Lower leg skin (tissue), 3 donors: ENCODE results near the gene HPS4.

Experiments
- CTCF ChIP-seq, 3 donors: fragments of 450-650 bp; IDR thresholded peaks; one replicate each; pipeline ENCODE4 v1.5.1; 2016; ENCODE audit warnings: antibody characterized with exemption in 3 of 3, mild to moderate bottlenecking in 3 of 3, moderate library complexity in 2 of 3
- POLR2A ChIP-seq, 2 donors: fragments of 450-650 bp; IDR thresholded peaks; one replicate each; pipeline ENCODE4 v1.6.1; 2016 to 2017; ENCODE audit warnings: antibody characterized with exemption in 2 of 2, mild to moderate bottlenecking in 1 of 2, moderate library complexity in 1 of 2

- TF ChIP-seq CTCF (IDR thresholded peaks at IDR 0.05) (no peak), POLR2A (IDR thresholded peaks at IDR 0.05) (no peak)
Measured at GRCh38 chr22:26428515-26429457, 54.8 kb downstream of the HPS4 start, which contains the start of gene ASPHD2.
